ENCODE data around the gene LEP. TPM values are rescaled to one million over a fixed set of nuclear protein-coding genes. Genes with fewer than 3 reads are reported as not detected.
"Not testable (repeated sequence)": the region's sequence is repeated elsewhere in the genome, so short reads cannot be mapped to it uniquely, and the experiment has no call there.

Gene LEP
- total and polyA plus RNA-seq, 2 donors (not counting 1 experiment from before 2014, with no cell fraction given) = 0.36 to 2.8 TPM

DNA sequence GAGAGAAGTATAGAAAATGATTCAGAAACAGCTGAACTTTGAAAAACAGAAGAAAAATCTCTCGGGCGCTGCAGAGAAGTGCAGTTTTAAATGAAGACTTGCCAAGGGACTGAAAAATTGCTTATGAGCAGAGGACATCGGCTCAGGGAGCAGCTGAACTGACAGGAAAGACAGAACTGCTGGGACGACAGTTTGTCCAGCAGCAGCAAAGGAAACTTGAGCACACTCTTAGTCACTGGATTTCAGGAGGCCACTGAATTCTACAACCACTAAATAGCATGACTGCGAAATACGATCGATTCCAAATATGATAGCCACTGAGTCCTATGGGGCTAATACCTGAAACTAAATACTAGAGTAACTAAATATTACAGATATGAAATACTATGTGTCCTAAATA is 43.0 kb downstream of the LEP start:
- Histone ChIP-seq H3K79me2 (ENCODE audit: control insufficient read depth, insufficient read depth, low read length) (no peaks in the 10 kb centered on the region), H3K27ac (ENCODE audit: insufficient read depth, low read length) (no peak overlapping the region), H3K36me3 (ENCODE audit: control insufficient read depth, insufficient read depth, low read length) (no peaks in the 10 kb centered on the region), H4K20me1 (ENCODE audit: control insufficient read depth, extremely low read depth, insufficient read depth, low read length) (no peaks in the 10 kb centered on the region), H3K9ac (ENCODE audit: insufficient read depth, low read length) (no peak overlapping the region), H3K27me3 (ENCODE audit: control insufficient read depth, insufficient read depth, low read length) (no peaks in the 10 kb centered on the region), H3K4me3 (replicated peaks in 1 of 4; ENCODE audit: control extremely low read depth in 1 of 4, insufficient read depth in 1 of 4, low read depth in 3 of 4, low read length in 4 of 4) (no peak overlapping the region), H2AFZ (ENCODE audit: low read length) (no peak overlapping the region), H3K4me1 (ENCODE audit: control insufficient read depth, extremely low read depth, insufficient read depth, low read length) (no peaks in the 10 kb centered on the region), H3K4me2 (ENCODE audit: extremely low read depth, insufficient read depth, low read length) (no peak overlapping the region), H3K9me3 (ENCODE audit: control insufficient read depth, insufficient read depth, low read depth, low read length) (no peaks in the 10 kb centered on the region)
- DNase-seq (ENCODE audit: low read depth in 2 of 2) = no peak
- no peak for TF ChIP-seq CTCF (conservative IDR thresholded peaks at IDR 0.05 in 1 of 2, IDR thresholded peaks at IDR 0.05 in 1 of 2; ENCODE audit: low read depth in 1 of 2, low read length in 2 of 2)
- no peak for TF ChIP-seq EZH2 (IDR thresholded peaks at IDR 0.05; ENCODE audit: low read length, missing control alignments)

DNA sequence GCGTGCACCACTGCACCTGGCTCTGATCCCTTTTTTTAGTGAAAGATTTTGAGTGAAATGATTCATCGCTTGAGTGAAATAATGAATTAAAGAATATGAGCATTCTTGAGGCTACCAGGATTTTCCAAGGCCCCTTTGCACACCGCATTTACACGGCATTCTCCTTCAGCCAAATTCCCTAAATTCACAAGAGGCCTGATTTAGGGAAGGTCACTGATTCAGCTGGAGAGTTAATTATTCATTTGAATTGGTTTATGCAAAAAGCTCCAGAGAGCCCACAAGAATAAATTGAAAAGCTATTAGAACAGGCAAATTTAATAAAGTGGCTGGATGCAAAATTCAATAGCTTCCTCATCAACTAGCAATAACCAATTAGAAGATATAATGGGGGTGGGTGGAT is 46.5 kb downstream of the LEP start:
- Histone ChIP-seq H3K36me3 (ENCODE audit: control insufficient read depth, insufficient read depth, low read length) (no peaks in the 10 kb centered on the region), H3K79me2 (ENCODE audit: control insufficient read depth, insufficient read depth, low read length) (no peaks in the 10 kb centered on the region)

GRCh38 chr7:128298004-128298403 is 56.9 kb downstream of the LEP start:
- not testable (repeated sequence) for H3K79me2 ChIP-seq (ENCODE audit: control insufficient read depth, insufficient read depth, low read length); H3K9me3 ChIP-seq (ENCODE audit: control insufficient read depth, insufficient read depth, low read depth, low read length); DNase-seq (ENCODE audit: low read depth in 2 of 2); H2AFZ ChIP-seq (ENCODE audit: low read length); H3K27ac ChIP-seq (ENCODE audit: insufficient read depth, low read length); H4K20me1 ChIP-seq (ENCODE audit: control insufficient read depth, extremely low read depth, insufficient read depth, low read length); H3K9ac ChIP-seq (ENCODE audit: insufficient read depth, low read length); H3K4me2 ChIP-seq (ENCODE audit: extremely low read depth, insufficient read depth, low read length); H3K4me1 ChIP-seq (ENCODE audit: control insufficient read depth, extremely low read depth, insufficient read depth, low read length); H3K27me3 ChIP-seq (ENCODE audit: control insufficient read depth, insufficient read depth, low read length); H3K4me3 ChIP-seq (replicated peaks in 1 of 4; ENCODE audit: control extremely low read depth in 1 of 4, insufficient read depth in 1 of 4, low read depth in 3 of 4, low read length in 4 of 4); H3K36me3 ChIP-seq (ENCODE audit: control insufficient read depth, insufficient read depth, low read length)

More for the DNA sequence above, 46.5 kb downstream of the LEP start:
- H3K4me1 ChIP-seq (ENCODE audit: control insufficient read depth, extremely low read depth, insufficient read depth, low read length) = no peaks in the 10 kb centered on the region
- no peaks in the 10 kb centered on the region for H4K20me1 ChIP-seq (ENCODE audit: control insufficient read depth, extremely low read depth, insufficient read depth, low read length)
- no peak overlapping the region for H2AFZ ChIP-seq (ENCODE audit: low read length)
- no peak overlapping the region for H3K27ac ChIP-seq (ENCODE audit: insufficient read depth, low read length)
- H3K4me2 ChIP-seq (ENCODE audit: extremely low read depth, insufficient read depth, low read length) = no peak overlapping the region
- DNase-seq (ENCODE audit: low read depth in 2 of 2) = peak in 1 of 2 donors; percentile 15
- H3K9ac ChIP-seq (ENCODE audit: insufficient read depth, low read length) = no peak overlapping the region
- H3K4me3 ChIP-seq (replicated peaks in 1 of 4; ENCODE audit: control extremely low read depth in 1 of 4, insufficient read depth in 1 of 4, low read depth in 3 of 4, low read length in 4 of 4) = no peak overlapping the region
- H3K27me3 ChIP-seq (ENCODE audit: control insufficient read depth, insufficient read depth, low read length) = no peaks in the 10 kb centered on the region
- no peaks in the 10 kb centered on the region for H3K9me3 ChIP-seq (ENCODE audit: control insufficient read depth, insufficient read depth, low read depth, low read length)
- no peak for TF ChIP-seq EZH2 (IDR thresholded peaks at IDR 0.05; ENCODE audit: low read length, missing control alignments)
- no peak for TF ChIP-seq CTCF (conservative IDR thresholded peaks at IDR 0.05 in 1 of 2, IDR thresholded peaks at IDR 0.05 in 1 of 2; ENCODE audit: low read depth in 1 of 2, low read length in 2 of 2)
